ENCODE measurements around the gene EYS.

The EYS gene

DNA sequence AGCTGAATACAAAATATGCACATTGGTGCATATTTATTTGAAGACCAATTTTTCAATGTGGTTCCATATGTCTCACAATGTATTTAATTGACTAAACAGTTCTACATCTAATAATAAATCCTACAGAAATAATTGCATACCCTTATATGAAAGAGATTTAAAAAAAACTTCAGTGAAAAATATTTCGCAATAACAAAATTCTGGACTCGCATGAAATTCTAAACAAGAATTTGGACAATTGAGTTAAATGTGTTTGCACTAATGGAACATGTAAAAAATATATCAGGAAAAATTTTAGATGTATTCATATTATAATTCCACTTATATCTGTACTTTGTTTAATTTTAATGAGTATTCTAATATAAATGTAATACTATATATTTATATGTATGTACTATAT, 1003.1 kb downstream of the EYS start:
- no peak for DNase-seq

- DNase-seq: no peak
Measured at GRCh38 chr6:64696053-64696452, 1011.0 kb downstream of the EYS start.

- DNase-seq: no peak
Measured at GRCh38 chr6:64694356-64694755, 1012.7 kb downstream of the EYS start.

DNA sequence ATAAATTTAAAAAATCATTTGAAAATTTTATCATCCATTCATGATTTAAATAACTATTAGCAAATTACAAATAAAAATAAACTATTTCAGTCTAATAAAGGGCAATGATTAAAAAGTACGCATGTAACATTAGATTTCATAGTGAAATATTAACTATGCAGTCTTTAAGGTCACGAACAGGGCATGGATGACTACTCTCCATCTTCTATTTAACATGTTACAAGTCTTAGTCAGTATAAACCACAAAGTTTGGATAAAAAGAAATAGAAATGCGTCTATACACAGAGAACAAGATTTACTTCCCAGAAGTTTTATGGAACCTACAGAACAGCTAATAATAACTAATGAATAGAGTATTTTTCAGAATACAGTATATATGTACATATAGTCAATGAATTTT, 1016.0 kb downstream of the EYS start:
- DNase-seq: no peak

DNA sequence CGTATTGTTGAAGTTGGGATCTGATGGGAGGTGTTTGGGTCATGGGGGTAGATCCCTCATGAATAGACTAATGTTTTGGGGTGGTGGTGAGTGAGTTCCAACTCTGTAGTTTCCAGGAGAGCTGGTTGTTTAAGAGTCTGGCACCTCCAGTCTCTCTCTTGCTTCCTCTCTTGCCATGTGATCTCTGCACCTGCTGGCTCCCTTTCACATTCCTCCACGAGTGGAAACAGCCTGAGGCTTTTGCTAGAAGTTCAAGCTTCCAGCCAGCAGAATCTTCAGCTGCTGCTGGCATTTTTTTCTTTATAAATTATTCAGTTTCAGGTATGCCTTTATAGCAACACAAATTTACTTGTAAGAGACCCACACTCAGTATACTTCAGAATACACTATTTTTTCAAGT, 1021.6 kb downstream of the EYS start:
- DNase-seq: no peak

DNA sequence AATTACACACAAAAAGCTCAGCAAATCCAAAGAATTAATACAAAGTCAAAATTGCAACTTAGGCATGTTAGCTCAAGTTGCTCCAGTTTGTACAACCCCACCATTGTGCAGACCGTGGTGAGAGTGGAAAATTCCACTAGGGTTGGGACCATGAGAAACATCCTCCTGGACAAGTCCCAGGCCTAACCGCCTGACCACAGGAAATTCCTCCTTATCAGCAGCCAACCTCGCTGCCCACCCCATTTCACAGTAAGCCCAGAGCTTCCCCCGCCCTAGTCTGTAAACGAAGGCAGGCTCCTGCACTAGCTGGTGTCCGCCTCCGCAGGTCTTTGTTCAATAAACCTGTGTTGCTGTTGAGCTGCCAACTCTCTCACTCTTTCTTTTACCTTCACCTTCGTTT, 1023.3 kb downstream of the EYS start:
- DNase-seq: no peak

- DNase-seq: no peak
Measured at GRCh38 chr6:64681416-64682160, 1025.4 kb downstream of the EYS start.

GRCh38 chr6:64680446-64680845, 1026.6 kb downstream of the EYS start:
- no peak for DNase-seq

- DNase-seq: no peak
Measured at GRCh38 chr6:64679416-64679815, 1027.6 kb downstream of the EYS start.

DNA sequence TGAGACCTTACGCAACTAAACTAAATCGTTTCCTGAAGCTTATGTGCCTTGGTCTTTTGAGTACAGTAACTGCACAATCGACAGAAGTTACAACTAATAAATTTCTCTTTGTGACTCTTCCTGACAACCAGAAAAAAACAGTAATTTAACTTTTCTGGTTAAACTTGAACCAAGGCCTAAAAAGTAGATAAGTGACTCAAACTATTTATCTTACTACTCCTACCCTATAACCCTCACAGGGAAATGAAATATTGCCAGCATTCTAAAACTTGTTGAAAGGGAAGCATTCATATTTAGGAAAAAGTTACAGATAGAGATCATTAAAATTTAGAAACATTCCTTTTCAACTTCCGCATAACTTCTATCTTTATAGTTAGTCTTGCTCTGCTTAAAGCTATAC, 1034.4 kb downstream of the EYS start:
- DNase-seq: no peak

DNA sequence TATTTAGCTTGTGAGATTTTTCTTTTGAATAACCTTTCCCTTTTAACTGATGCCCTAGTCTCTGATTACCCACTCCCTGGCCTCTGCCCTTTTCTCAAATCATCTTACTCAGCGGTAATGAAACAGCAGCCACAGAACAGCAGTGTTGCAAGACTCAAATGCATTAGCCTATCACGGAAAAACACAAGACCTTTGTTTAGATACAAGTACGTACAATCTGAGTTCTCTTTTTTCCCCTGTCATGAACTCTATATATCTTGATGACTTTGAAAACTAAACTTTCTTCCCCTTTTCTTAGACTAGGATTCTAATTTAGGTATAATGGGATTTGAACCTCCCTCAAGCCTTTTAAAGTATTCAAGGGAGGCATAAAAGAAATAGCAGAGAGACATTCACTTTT, 1034.9 kb downstream of the EYS start:
- no peak for DNase-seq

GRCh38 chr6:64665137-64665536, 1041.9 kb downstream of the EYS start:
- no peak for DNase-seq

DNA sequence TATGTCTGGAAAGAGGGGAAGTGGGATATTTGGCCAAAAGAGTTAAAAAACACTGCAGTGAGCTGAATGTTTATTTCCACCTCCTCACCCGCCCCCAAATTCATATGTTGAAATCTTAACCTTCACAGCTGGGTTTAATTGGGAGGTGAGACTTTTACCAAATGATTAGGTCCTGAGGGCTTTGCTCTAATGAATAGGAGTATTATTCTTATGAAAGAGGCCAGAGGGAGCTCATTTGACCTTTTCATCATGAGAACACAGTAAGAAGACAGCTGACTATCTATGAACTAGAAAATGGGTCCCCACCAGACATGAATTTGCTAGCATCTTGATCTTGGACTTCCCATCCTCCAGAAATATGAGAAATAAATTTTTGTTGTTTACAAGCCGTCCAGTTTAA, 1042.5 kb downstream of the EYS start:
- DNase-seq: no peak

GRCh38 chr6:64644024-64644423, 1063.0 kb downstream of the EYS start:
- DNase-seq: no peak

- no peak for DNase-seq
Measured at GRCh38 chr6:64630901-64631300, 1076.1 kb downstream of the EYS start.

- DNase-seq: no peak
Measured at GRCh38 chr6:64622944-64623343, 1084.1 kb downstream of the EYS start.

GRCh38 chr6:64602993-64603392, 1104.0 kb downstream of the EYS start:
- DNase-seq: no peak

- no peak for DNase-seq
Measured at GRCh38 chr6:64591676-64592036, 1115.4 kb downstream of the EYS start.

GRCh38 chr6:64590965-64591675, 1115.9 kb downstream of the EYS start:
- DNase-seq: no peak

GRCh38 chr6:64589961-64590360, 1117.1 kb downstream of the EYS start:
- no peak for DNase-seq

- DNase-seq: no peak
Measured at GRCh38 chr6:64580346-64580745, 1126.7 kb downstream of the EYS start.

- no peak for DNase-seq
Measured at GRCh38 chr6:64553249-64553786, 1153.7 kb downstream of the EYS start.

GRCh38 chr6:64547594-64548268, 1159.3 kb downstream of the EYS start:
- DNase-seq: no peak

GRCh38 chr6:64539917-64540316, 1167.1 kb downstream of the EYS start:
- no peak for DNase-seq
